ENCODE results near the gene USP46. TPM values are rescaled to one million over a fixed set of nuclear protein-coding genes. Genes with fewer than 3 reads are reported as not detected.

The USP46 gene
- total RNA-seq, 1 donor, result 12.7 TPM

- no peak for DNase-seq (ENCODE audit: low read depth)
- no peak overlapping the region for H3K4me3 ChIP-seq (ENCODE audit: low read depth, low read length)
- TF ChIP-seq CTCF (IDR thresholded peaks at IDR 0.05; ENCODE audit: insufficient read depth, low read length), result no peak
Measured at GRCh38 chr4:52646741-52647140, 12.4 kb downstream of the USP46 start.

- TF ChIP-seq CTCF (IDR thresholded peaks at IDR 0.05; ENCODE audit: insufficient read depth, low read length), result no peak
- H3K4me3 ChIP-seq (ENCODE audit: low read depth, low read length), result no peak overlapping the region
- DNase-seq (ENCODE audit: low read depth), result no peak
Measured at GRCh38 chr4:52646096-52646495, 13.0 kb downstream of the USP46 start.

- DNase-seq (ENCODE audit: low read depth), result no peak
- H3K4me3 ChIP-seq (ENCODE audit: low read depth, low read length), result no peak overlapping the region
- no peak for TF ChIP-seq CTCF (IDR thresholded peaks at IDR 0.05; ENCODE audit: insufficient read depth, low read length)
Measured at GRCh38 chr4:52645300-52645699, 13.8 kb downstream of the USP46 start.

- TF ChIP-seq CTCF (IDR thresholded peaks at IDR 0.05; ENCODE audit: insufficient read depth, low read length), result no peak
- no peak overlapping the region for H3K4me3 ChIP-seq (ENCODE audit: low read depth, low read length)
- peak; percentile 72 for DNase-seq (ENCODE audit: low read depth)
Measured at GRCh38 chr4:52643785-52644244, 15.3 kb downstream of the USP46 start.

GRCh38 chr4:52643190-52643589 is 15.9 kb downstream of the USP46 start:
- no peak overlapping the region for H3K4me3 ChIP-seq (ENCODE audit: low read depth, low read length)
- no peak for TF ChIP-seq CTCF (IDR thresholded peaks at IDR 0.05; ENCODE audit: insufficient read depth, low read length)
- DNase-seq (ENCODE audit: low read depth), result no peak

- no peak for TF ChIP-seq CTCF (IDR thresholded peaks at IDR 0.05; ENCODE audit: insufficient read depth, low read length)
- peak; percentile 33 for DNase-seq (ENCODE audit: low read depth)
- no peak overlapping the region for H3K4me3 ChIP-seq (ENCODE audit: low read depth, low read length)
Measured at GRCh38 chr4:52641854-52642563, 17.1 kb downstream of the USP46 start.
